ENCODE measurements around the gene UROC1.
"Not testable (repeated sequence)": the region's sequence is repeated elsewhere in the genome, so short reads cannot be mapped to it uniquely, and the experiment has no call there.

The UROC1 gene

DNA sequence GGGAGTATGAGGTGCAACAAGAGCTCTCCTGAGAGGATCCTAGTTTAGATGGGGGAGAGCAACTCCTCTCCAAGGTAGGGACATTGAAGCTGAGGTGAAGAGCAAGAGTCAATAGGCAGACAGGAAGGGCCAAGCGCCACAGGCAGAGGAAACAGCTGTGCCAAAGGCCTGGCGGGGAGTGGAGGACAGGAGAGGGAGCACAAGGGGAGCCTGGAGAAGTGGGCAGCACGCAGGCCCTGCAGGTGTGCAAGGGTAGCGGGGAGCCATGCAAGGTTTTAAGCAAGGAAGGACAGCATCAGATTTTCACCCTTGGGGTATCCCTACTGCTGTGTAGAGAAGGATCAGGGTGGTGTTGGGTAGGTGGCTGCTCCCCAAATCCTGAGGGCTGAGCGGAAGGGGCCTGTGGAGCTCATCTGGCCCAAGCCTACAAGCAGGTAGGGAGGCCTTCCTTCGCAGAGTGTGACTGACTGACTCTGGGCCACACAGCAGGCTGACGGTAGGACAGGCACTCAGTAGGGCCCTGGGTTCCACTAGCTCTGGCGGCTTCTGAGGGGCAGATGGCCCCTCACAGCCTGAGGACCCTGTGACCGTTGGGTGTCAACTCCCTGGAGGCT is 19.6 kb upstream of the UROC1 start:
- in situ Hi-C loops (cut with HindIII; ENCODE audit: low pct_ligation_motif_present, low pct_unique_long_range_greater_than_20kb, low sequenced_read_pairs), result no loop called here
- DNase-seq, result no peak

GRCh38 chr3:126536126-126536525 is 18.6 kb upstream of the UROC1 start:
- in situ Hi-C loops (cut with HindIII; ENCODE audit: low pct_ligation_motif_present, low pct_unique_long_range_greater_than_20kb, low sequenced_read_pairs), result no loop called here
- no peak for DNase-seq

- in situ Hi-C loops (cut with HindIII; ENCODE audit: low pct_ligation_motif_present, low pct_unique_long_range_greater_than_20kb, low sequenced_read_pairs), result no loop called here
- no peak for DNase-seq
Measured at GRCh38 chr3:126535636-126536035, 18.1 kb upstream of the UROC1 start.

GRCh38 chr3:126534716-126535115 is 17.1 kb upstream of the UROC1 start:
- in situ Hi-C loops (cut with HindIII; ENCODE audit: low pct_ligation_motif_present, low pct_unique_long_range_greater_than_20kb, low sequenced_read_pairs); DNase-seq: not testable (repeated sequence)

GRCh38 chr3:126533506-126533905 is 15.9 kb upstream of the UROC1 start:
- in situ Hi-C loops (cut with HindIII; ENCODE audit: low pct_ligation_motif_present, low pct_unique_long_range_greater_than_20kb, low sequenced_read_pairs), result no loop called here
- no peak for DNase-seq

DNA sequence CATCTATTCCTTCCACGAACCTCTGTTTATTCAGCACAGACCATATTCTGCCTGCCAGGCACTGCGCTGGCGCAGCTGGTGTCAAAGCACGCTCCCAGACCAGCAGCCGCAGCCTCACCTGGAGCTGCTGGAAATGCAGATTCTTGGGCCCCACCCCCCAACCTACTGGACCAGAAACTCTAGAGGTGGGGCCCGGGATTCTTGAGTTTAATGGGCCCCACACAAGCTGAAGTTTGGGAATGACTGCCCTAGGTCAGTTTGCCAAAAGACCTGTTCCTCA is 13.4 kb upstream of the UROC1 start:
- DNase-seq, result no peak
- in situ Hi-C loops (cut with HindIII; ENCODE audit: low pct_ligation_motif_present, low pct_unique_long_range_greater_than_20kb, low sequenced_read_pairs), result no loop called here

DNA sequence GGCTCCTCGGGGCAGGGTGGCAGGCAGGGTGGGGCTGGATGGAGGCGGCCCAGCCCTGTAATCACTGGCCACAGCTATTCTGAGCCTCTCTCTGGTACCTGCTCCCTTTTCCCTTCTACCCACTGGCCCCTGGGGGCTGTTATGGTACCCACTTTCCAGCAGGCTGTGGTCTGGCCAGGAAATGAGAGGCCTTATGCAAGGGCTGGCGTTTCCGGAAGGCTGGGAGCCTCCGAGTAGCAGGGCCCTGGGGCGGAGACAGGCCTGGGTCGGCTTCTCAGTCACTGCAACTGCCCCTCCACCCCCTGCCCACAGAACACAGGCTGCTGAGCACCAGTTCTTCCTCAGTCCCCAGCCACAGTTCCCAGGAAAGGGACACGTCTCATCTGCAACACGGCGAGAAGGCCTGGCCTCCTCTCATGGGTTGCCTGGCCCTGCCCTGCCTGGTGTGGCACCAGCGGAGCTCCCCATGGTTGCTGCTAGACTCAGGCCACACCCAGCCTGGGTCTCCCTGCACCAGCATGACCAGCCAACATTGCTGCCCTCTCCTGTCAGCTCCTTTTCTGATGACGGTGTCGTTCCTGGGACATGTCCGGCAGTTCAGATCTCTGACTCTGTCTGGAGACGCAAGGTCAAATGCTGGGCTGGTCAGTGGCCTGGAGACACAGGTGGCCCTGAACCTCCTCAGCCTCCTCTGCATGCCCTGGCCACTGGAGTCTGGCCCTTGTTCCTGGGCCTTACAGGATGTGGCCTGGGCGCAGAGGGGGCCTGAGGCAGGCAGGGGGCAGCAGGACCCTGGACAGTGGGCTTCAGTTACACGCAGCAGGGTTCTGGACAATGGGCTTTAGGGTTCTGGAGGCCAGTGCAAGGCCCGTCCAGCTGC is 12.8 kb upstream of the UROC1 start:
- DNase-seq, result no peak
- in situ Hi-C loops (cut with HindIII; ENCODE audit: low pct_ligation_motif_present, low pct_unique_long_range_greater_than_20kb, low sequenced_read_pairs), result no loop called here

- in situ Hi-C loops (cut with HindIII; ENCODE audit: low pct_ligation_motif_present, low pct_unique_long_range_greater_than_20kb, low sequenced_read_pairs), result no loop called here
- DNase-seq, result no peak
Measured at GRCh38 chr3:126529585-126530170, 12.1 kb upstream of the UROC1 start.

- peak; percentile 66 for DNase-seq
- in situ Hi-C loops (cut with HindIII; ENCODE audit: low pct_ligation_motif_present, low pct_unique_long_range_greater_than_20kb, low sequenced_read_pairs), result no loop called here
Measured at GRCh38 chr3:126528800-126529541, 11.4 kb upstream of the UROC1 start.

- in situ Hi-C loops (cut with HindIII; ENCODE audit: low pct_ligation_motif_present, low pct_unique_long_range_greater_than_20kb, low sequenced_read_pairs), result no loop called here
Measured at GRCh38 chr3:126528419-126528799, 10.8 kb upstream of the UROC1 start.

DNA sequence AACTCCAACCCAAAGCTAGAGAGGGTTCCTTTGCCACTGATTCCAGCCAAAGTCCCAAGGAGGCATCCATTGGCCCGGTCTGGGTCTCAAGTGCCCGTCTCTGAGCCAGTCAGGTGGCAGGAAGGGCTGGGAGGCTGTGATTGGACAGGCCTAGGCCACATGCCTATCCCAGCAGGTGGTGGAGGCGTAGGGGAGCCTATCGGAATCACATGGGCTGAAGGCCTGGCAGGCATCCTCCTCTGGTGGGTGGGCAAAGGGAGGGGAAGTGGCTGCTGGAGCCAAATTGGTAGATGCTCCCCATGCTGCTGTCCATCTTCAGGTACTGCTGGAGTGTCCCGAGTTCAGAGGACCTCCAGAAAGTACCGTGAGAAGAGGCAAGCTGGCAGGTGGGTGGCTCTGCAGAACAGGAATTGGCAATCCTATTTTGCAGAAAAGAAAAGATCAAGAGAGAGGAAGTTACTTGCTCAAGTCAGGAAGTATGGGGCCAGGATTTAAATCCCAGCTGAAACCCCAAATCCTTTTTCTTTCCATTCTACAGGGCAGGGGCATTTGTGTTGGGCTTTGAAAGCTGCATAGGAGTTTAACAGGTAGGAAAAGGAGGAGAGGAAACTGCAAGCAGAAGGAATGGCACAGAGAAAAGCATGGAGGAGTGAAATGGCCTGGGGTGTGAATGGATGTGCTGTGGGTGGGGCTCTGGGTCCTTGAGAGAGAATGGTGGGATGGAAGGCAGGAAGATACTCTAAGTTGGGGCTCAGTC is 10.1 kb upstream of the UROC1 start:
- no peak for DNase-seq

More at GRCh38 chr3:126528419-126528799, 10.8 kb upstream of the UROC1 start:
- DNase-seq, result no peak

GRCh38 chr3:126527006-126527405 is 9.4 kb upstream of the UROC1 start:
- DNase-seq, result no peak
- in situ Hi-C loops (cut with HindIII; ENCODE audit: low pct_ligation_motif_present, low pct_unique_long_range_greater_than_20kb, low sequenced_read_pairs), result no loop called here

More for the DNA sequence above, 10.1 kb upstream of the UROC1 start:
- in situ Hi-C loops (cut with HindIII; ENCODE audit: low pct_ligation_motif_present, low pct_unique_long_range_greater_than_20kb, low sequenced_read_pairs), result no loop called here

- DNase-seq, result no peak
- in situ Hi-C loops (cut with HindIII; ENCODE audit: low pct_ligation_motif_present, low pct_unique_long_range_greater_than_20kb, low sequenced_read_pairs), result no loop called here
Measured at GRCh38 chr3:126526668-126527005, 9.1 kb upstream of the UROC1 start.

- no peak for DNase-seq
- in situ Hi-C loops (cut with HindIII; ENCODE audit: low pct_ligation_motif_present, low pct_unique_long_range_greater_than_20kb, low sequenced_read_pairs), result no loop called here
Measured at GRCh38 chr3:126525853-126526667, 8.5 kb upstream of the UROC1 start.

DNA sequence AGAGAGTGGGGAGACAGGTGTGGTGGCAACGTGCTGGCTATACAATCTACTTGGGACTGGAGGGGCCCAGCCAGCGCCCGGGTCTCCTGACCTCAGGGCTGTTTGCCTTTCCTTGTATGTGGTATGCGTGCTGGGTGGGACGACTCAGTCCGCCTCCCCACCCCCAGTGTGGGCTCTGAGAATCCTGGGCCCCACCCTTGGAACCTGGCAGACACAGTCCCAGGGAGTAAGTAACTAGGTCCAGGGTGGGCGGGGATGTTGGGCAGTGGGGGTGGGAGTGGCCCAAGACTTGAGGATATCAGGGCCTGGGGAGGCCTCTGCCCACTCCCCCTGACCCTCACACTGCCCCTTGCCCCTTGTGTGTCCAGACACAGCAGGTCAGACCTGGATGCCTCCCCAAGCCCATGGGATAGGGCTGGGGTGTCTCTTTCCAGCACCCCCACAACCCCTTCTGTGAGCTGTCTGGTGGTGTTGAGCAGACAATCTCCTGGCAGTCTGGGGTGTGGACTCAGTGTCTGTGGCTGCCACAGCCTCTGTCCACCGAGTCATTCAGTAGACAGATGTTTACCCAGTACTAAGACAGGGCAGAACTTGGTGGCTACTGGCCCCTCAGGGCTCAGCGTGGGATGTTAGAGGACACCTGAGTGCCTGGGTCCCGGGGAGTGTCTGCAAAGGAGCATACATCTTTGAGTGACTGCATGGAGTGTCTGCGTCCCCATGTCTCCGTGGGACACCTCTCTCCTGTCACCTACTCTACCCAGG is 7.7 kb upstream of the UROC1 start:
- in situ Hi-C loops (cut with HindIII; ENCODE audit: low pct_ligation_motif_present, low pct_unique_long_range_greater_than_20kb, low sequenced_read_pairs), result no loop called here

GRCh38 chr3:126524429-126524988 is 6.9 kb upstream of the UROC1 start:
- in situ Hi-C loops (cut with HindIII; ENCODE audit: low pct_ligation_motif_present, low pct_unique_long_range_greater_than_20kb, low sequenced_read_pairs), result no loop called here
- DNase-seq, result peak; percentile 62

More for the DNA sequence above, 7.7 kb upstream of the UROC1 start:
- DNase-seq, result no peak
